Mucosa of stomach (tissue), 1 donor: ENCODE results near the gene FNDC7.
"Not testable (repeated sequence)": the region's sequence is repeated elsewhere in the genome, so short reads cannot be mapped to it uniquely, and the experiment has no call there.

Experiments
- H3K27me3 ChIP-seq: one replicate; pipeline ENCODE4 v1.7.0; 2013; ENCODE audit warnings: mild to moderate bottlenecking, low read length; ENCODE audit not compliant: control insufficient read depth, insufficient read depth
- H3K36me3 ChIP-seq: one replicate; pipeline ENCODE4 v1.7.0; 2013; ENCODE audit warnings: low read length; ENCODE audit not compliant: control insufficient read depth, insufficient read depth
- H3K4me1 ChIP-seq: one replicate; pipeline ENCODE4 v1.7.0; 2013; ENCODE audit warnings: mild to moderate bottlenecking, low read length; ENCODE audit not compliant: control insufficient read depth, insufficient read depth
- H3K4me3 ChIP-seq: one replicate; pipeline ENCODE4 v1.7.0; 2013; ENCODE audit warnings: low read length
- H3K9ac ChIP-seq: one replicate; pipeline ENCODE4 v1.7.0; 2013; ENCODE audit warnings: mild to moderate bottlenecking, low read length, moderate library complexity
- H3K9me3 ChIP-seq: one replicate; pipeline ENCODE4 v1.7.0; 2013; ENCODE audit warnings: mild to moderate bottlenecking, low read length, moderate library complexity; ENCODE audit not compliant: control insufficient read depth
- donor health status: Pancreatic carcinoma.

Gene FNDC7

DNA sequence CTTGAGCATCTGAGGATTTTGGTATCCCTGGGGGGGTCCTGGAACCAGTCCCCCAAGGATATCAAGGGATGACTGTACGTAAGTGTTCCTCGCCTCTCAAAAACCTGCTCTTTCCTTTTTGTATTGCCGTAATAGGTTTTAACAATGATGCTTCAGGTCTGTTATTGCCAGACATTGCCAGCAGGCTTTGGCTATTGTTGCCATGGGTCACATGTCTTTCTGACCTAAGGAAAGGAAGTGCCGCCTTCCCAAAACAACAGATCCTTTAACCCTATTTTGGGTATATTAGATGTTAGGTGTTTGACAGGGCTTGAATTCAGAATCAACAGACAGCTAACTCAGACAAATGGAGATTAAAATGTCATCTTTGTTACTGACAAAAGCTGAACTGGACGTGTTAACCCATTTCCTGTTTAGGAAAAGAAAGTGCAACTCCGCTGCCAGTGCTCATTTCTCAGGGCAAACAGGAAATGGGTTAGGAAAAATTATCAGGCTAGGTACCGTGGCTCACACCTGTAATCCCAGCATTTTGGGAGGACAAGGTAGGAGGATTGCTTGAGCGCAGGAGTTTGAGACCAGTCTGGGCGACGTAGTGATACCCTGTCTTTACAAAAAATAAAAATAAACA, 33.0 kb upstream of the FNDC7 start:
- Histone ChIP-seq H3K4me3 (no peak overlapping the region), H3K4me1 (no peaks in the 10 kb centered on the region), H3K9ac (no peak overlapping the region), H3K36me3 (no peaks in the 10 kb centered on the region), H3K27me3 (no peaks in the 10 kb centered on the region), H3K9me3 (no peaks in the 10 kb centered on the region)

- not testable (repeated sequence) for H3K4me1 ChIP-seq, H3K4me3 ChIP-seq, H3K9ac ChIP-seq, H3K36me3 ChIP-seq, H3K27me3 ChIP-seq, H3K9me3 ChIP-seq
These were observed 31.0 kb upstream of the FNDC7 start for GRCh38 chr1:108681701-108682100.

DNA sequence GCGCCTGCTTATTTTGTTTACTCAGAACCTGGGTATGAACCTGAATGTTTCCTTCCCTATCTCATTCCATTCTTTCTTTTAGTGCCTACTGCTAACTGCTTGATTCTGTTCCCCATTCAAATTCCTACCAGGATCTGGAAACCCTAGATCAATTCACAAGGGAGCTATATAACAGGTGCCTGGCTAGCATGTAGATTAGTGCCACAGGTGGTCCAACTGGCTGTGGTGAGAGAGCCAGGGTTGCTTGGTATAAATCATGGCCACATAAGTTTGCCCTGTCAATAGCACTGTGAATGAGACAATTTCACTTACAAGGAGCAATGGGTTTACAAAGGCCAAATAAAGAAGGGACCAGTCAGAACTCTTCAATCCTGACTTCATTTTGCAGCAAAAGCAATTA, 27.2 kb upstream of the FNDC7 start:
- Histone ChIP-seq H3K9me3 (no peaks in the 10 kb centered on the region), H3K4me1 (no peaks in the 10 kb centered on the region), H3K36me3 (no peaks in the 10 kb centered on the region), H3K4me3 (no peak overlapping the region), H3K27me3 (no peaks in the 10 kb centered on the region), H3K9ac (no peak overlapping the region)

DNA sequence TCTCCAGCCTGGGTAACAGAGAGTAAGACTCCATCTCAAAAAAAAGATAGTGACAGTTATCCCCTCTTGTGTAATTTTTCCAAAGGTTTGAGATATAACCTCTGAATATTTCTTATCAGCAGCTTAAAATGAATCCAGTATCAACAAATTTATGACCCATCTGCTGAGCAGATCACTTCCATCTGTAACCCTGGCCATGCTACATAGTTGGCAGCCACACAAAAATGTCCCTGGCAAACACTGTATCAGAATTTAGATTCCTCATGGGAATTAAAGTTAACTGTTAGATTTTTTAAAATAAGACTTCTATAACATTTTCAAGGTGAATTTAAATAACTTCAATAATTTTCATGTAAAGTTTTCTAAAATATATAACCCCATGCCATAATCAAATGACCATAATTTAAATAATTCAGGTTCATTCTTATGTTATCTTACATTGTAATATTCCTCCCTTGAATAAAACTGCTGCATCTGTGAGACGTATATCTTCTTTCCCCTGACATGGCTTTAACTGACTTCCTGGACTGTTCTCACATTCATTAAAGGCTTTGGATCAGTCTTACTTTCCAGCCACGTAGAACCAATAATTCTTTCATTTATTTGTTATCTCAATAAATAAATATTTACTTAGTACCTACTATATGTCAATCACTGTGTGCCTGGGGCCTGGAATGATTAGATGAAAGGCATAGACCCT, 25.9 kb upstream of the FNDC7 start:
- no peaks in the 10 kb centered on the region for H3K36me3 ChIP-seq
- no peak overlapping the region for H3K4me3 ChIP-seq
- no peaks in the 10 kb centered on the region for H3K9me3 ChIP-seq
- H3K4me1 ChIP-seq: no peaks in the 10 kb centered on the region
- no peaks in the 10 kb centered on the region for H3K27me3 ChIP-seq
- H3K9ac ChIP-seq: no peak overlapping the region

- Histone ChIP-seq H3K4me3 (peak overlapping the region; percentile 89), H3K36me3 (no peaks in the 10 kb centered on the region), H3K9ac (peak overlapping the region; percentile 85), H3K9me3 (no peaks in the 10 kb centered on the region), H3K4me1 (no peaks in the 10 kb centered on the region), H3K27me3 (no peaks in the 10 kb centered on the region)
These were observed 21.4 kb upstream of the FNDC7 start for GRCh38 chr1:108691128-108691941.

DNA sequence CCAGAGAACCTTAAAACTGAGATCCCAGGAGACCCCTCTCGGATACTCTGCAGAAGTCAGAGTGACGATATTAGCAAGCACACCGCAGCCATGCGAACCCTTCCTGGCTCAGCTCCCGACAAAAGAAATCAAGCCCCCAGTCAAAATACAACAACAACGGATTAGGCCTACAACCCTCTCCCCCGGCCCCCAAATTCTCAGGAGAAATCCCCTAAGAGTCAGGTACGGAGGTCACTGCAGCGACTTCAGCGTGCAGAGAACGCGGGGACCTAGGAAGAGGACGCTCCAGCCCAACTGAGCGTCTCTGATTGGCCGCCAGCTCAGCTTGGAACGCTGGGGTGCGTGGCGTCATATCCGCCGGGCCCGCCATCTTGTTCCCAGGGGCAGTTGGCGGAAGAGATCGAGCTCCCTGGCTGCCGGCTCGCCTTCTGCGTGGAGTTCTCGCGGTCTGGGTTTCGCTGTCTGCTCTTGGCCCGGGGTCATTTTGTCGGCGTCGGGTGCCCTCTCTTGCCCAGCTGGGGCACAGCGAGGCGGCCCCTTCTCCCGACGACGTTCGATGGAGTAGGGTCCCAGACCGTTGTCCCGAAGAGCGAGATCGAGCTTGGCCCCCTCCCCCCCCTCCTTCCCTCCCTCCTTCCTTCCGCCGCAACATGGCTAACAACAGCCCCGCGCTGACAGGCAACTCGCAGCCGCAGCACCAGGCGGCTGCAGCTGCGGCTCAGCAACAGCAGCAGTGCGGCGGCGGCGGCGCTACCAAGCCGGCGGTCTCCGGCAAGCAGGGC, 20.6 kb upstream of the FNDC7 start, which contains the start of gene PRPF38B:
Gene PRPF38B (plus strand): TSS at position 369 of the 782 bp plus-strand sequence. CDS start 282 bp downstream, at position 651.
- no peaks in the 10 kb centered on the region for H3K36me3 ChIP-seq
- H3K27me3 ChIP-seq: no peaks in the 10 kb centered on the region
- peak within 1 kb of the TSS; percentile 89 for H3K4me3 ChIP-seq
- no peaks in the 10 kb centered on the region for H3K4me1 ChIP-seq
- H3K9me3 ChIP-seq: no peaks in the 10 kb centered on the region
- H3K9ac ChIP-seq: peak within 1 kb of the TSS; percentile 85

GRCh38 chr1:108692724-108693655, 19.7 kb upstream of the FNDC7 start:
- no peaks in the 10 kb centered on the region for H3K4me1 ChIP-seq
- H3K27me3 ChIP-seq: no peaks in the 10 kb centered on the region
- peak overlapping the region; percentile 85 for H3K9ac ChIP-seq
- H3K9me3 ChIP-seq: no peaks in the 10 kb centered on the region
- peak overlapping the region; percentile 89 for H3K4me3 ChIP-seq
- peaks cover 4% of the 10 kb centered on the region for H3K36me3 ChIP-seq

DNA sequence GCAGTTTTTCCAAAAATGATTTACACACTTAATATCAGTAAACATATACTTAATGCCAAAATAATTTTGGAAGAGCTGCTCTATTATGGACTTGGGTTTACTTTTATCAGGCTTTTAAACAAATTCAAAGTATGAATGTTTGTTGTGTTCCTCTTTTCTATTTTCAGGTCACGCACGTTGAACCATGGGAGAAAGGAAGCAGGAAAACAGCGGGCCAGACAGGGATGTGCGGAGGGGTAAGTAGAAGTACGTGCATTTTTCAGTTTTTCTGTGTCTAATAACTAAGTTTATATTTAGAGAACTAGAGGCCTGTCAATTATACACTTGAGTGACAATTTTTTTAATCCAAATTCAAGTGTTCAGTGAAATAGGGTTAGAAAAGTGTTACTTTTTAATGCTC, 17.2 kb upstream of the FNDC7 start:
- Histone ChIP-seq H3K9ac (no peak overlapping the region), H3K9me3 (no peaks in the 10 kb centered on the region), H3K4me3 (no peak overlapping the region), H3K4me1 (no peaks in the 10 kb centered on the region), H3K36me3 (peaks cover 10% of the 10 kb centered on the region), H3K27me3 (no peaks in the 10 kb centered on the region)

DNA sequence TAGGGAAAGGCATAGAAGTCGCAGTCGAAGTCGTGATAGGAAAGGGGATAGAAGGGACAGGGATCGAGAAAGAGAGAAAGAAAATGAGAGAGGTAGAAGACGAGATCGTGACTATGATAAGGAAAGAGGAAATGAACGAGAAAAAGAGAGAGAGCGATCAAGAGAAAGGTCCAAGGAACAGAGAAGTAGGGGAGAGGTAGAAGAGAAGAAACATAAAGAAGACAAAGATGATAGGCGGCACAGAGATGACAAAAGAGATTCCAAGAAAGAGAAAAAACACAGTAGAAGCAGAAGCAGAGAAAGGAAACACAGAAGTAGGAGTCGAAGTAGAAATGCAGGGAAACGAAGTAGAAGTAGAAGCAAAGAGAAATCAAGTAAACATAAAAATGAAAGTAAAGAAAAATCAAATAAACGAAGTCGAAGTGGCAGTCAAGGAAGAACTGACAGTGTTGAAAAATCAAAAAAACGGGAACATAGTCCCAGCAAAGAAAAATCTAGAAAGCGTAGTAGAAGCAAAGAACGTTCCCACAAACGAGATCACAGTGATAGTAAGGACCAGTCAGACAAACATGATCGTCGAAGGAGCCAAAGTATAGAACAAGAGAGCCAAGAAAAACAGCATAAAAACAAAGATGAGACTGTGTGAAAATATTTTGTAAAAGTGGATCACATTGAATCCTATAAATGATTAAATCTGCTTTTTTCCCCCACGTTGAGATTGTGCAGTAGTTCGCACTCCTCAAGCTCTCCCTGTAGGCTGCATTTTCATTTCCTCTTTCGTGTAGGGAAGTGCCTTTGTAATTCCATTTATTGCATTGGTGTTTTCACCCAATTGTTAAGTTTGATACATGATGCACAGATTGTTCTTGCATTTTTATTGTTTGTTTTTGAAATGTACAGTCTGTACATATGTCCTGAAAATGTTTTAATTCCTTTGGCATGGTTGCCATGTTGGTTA, 13.1 kb upstream of the FNDC7 start:
- H3K4me1 ChIP-seq: peaks cover 5% of the 10 kb centered on the region
- H3K27me3 ChIP-seq: no peaks in the 10 kb centered on the region
- H3K36me3 ChIP-seq: peaks cover 10% of the 10 kb centered on the region
- no peak overlapping the region for H3K9ac ChIP-seq
- no peak overlapping the region for H3K4me3 ChIP-seq
- no peaks in the 10 kb centered on the region for H3K9me3 ChIP-seq

DNA sequence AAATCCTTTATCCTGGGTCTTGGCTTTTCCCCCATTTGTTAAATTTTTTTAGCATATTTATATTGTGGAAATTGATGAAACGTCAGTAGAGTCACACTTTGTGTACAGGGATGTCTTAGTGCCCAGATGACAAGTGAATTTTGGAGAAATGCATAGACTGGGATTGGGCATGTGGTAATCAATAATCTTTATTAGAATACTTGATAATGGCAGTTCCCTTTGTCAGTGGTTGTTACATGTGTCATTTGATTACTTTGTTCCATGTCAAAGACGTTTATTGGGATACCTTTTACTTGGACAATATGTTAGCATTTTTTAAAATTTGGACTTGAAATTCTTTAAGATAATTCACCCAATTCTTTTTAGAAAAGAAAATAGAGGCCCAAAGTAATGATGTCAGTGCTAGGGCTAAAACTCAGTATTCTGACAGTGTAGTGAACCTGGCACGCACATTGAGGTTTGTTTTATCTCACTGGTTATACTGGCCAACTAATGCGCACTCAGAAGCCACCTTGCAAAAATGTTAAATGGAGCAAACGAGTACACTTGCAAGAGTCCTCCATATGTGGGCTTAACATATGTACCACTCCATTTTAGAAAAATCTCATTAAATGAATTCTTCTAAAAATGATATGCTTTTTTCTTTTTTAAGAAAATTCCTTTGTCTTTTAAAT, 11.4 kb upstream of the FNDC7 start:
- Histone ChIP-seq H3K9ac (no peak overlapping the region), H3K27me3 (peaks cover 4% of the 10 kb centered on the region), H3K9me3 (no peaks in the 10 kb centered on the region), H3K4me1 (peaks cover 5% of the 10 kb centered on the region), H3K36me3 (peaks cover 10% of the 10 kb centered on the region), H3K4me3 (no peak overlapping the region)
